Neutrophil (primary cell): ENCODE measurements around the gene TFEB.

ENCODE experiments used
- H3K27ac ChIP-seq: fragments of 200-600 bp; sonication (generic); 2 replicates; pipeline ENCODE4 v1.5.1; 2016; ENCODE audit warnings: mild to moderate bottlenecking, moderate library complexity
- H3K27me3 ChIP-seq: fragments of 200-600 bp; sonication (generic); 2 replicates; pipeline ENCODE4 v1.6.0; 2016; ENCODE audit warnings: mild to moderate bottlenecking
- H3K36me3 ChIP-seq: fragments of 200-600 bp; sonication (generic); 2 replicates; pipeline ENCODE4 v1.5.1; 2017
- H3K4me1 ChIP-seq, 2 experiments: fragments of 200-600 bp in 1 of 2; sonication (generic) in 1 of 2; 1 replicate in 1 of 2; 2 replicates in 1 of 2; pipeline versions ENCODE4 v1.5.1 to v1.6.1; 2013 to 2016; ENCODE audit warnings: low read depth in 1 of 2, low read length in 1 of 2, mild to moderate bottlenecking in 1 of 2, moderate library complexity in 1 of 2; ENCODE audit not compliant: control insufficient read depth in 1 of 2, insufficient read depth in 1 of 2
- H3K4me3 ChIP-seq, 2 experiments: fragments of 200-600 bp in 1 of 2; sonication (generic) in 1 of 2; 1 replicate in 1 of 2; 2 replicates in 1 of 2; pipeline ENCODE4 v1.5.1; 2013 to 2016; ENCODE audit warnings: low read depth in 1 of 2, low read length in 1 of 2, mild to moderate bottlenecking in 1 of 2, moderate library complexity in 1 of 2
- H3K9me3 ChIP-seq: fragments of 200-600 bp; sonication (generic); 2 replicates; pipeline ENCODE4 v1.5.1; 2016
- TF ChIP-seq, protein P1 (sequence below): fragments of 200-600 bp; sonication (generic); IDR thresholded peaks from 2 replicates; pipeline ENCODE4 v1.5.1; 2016; ENCODE audit warnings: antibody characterized with exemption

TFEB gene

DNA sequence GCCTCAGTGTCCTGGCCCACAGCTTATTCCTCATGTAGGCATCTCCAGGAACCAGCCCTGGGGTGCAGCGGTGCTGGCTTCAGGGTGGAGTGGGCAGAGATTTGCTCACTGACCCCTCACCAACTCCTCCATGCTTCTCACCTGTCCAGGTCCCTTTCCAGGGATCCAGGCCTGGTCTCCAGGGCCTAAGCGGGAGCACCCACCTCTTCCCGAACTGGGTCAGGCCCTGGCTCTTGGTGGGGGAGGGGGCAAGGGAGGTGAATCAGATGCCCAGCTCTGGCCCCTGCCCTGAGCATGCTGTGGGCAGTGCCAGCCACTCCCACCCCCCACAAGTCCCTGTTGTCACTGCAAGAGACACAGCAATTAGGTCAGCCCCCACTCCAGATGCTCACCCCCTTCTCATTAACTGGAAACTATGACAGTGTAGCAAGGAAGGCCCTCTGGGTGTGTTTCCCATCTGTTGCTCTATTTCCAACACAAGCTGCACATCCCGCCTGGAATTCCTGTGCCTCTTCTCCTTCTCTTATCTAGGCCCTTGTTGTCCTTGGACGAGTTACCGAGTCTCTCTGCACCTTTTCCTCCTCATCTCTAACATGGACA is 60.1 kb downstream of the TFEB start:
- no peaks in the 10 kb centered on the region for H3K36me3 ChIP-seq
- no peaks in the 10 kb centered on the region for H3K9me3 ChIP-seq
- peaks cover 40% of the 10 kb centered on the region for H3K27me3 ChIP-seq
- TF ChIP-seq, protein P1, sequence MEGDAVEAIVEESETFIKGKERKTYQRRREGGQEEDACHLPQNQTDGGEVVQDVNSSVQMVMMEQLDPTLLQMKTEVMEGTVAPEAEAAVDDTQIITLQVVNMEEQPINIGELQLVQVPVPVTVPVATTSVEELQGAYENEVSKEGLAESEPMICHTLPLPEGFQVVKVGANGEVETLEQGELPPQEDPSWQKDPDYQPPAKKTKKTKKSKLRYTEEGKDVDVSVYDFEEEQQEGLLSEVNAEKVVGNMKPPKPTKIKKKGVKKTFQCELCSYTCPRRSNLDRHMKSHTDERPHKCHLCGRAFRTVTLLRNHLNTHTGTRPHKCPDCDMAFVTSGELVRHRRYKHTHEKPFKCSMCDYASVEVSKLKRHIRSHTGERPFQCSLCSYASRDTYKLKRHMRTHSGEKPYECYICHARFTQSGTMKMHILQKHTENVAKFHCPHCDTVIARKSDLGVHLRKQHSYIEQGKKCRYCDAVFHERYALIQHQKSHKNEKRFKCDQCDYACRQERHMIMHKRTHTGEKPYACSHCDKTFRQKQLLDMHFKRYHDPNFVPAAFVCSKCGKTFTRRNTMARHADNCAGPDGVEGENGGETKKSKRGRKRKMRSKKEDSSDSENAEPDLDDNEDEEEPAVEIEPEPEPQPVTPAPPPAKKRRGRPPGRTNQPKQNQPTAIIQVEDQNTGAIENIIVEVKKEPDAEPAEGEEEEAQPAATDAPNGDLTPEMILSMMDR = no peak
- H3K4me1 ChIP-seq = no peaks in the 10 kb centered on the region
- no peak overlapping the region for H3K27ac ChIP-seq
- H3K4me3 ChIP-seq = no peak overlapping the region

DNA sequence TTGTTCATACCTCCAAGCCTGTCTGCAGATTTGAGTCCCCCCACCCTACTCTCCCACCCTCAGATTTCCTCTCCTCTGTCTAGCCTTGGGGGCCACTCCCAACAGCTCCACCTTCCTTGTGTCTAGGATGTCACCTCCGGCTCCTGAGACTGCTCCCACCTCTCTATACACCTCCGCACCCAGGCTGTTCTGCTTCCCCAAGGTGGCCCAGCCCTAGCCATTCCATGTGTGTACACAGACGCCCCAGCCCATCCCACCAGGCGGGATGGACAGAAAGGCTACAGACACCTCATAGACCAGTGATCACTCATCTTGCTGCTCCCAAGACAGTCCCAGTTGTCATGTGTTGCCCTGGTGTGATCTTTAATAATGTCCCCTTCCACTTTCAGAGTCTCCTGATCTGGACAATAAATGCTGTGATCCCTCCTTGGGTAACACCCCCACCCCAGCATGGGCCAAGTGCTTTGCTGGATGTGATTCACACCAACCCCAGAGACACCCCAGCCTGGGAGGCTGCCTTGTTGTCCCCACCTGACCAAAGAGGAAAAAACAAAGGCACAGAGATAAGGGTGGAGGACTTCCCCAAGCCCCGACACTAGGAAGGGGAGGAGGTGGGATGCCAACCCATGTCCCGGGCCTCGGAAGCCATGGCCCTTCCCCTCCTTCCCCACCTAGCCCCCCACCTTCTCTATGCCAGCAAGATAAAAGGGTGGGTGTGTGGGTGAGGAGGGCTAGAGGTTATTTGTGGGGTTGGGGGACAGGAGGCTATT is 61.0 kb downstream of the TFEB start:
- H3K36me3 ChIP-seq = no peaks in the 10 kb centered on the region
- no peaks in the 10 kb centered on the region for H3K9me3 ChIP-seq
- no peak overlapping the region for H3K4me3 ChIP-seq
- TF ChIP-seq, protein P1 = no peak
- H3K27ac ChIP-seq = no peak overlapping the region
- no peaks in the 10 kb centered on the region for H3K4me1 ChIP-seq
- peaks cover 41% of the 10 kb centered on the region for H3K27me3 ChIP-seq

DNA sequence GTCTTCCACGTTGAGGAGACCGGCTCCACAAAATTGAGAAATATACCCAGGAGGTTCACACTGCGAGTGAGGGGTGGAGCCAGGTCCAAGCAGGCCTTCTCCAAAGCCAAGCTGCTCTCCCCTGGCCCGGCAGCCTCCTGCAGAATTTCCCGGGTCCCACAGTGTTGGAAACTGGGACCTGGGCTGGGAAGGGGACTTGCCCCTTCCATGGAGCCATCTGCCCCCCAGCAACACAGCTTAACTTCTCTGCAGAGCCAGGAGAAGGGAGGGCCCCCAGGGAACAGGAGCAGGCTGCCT is 61.8 kb downstream of the TFEB start:
- no peaks in the 10 kb centered on the region for H3K4me1 ChIP-seq

GRCh38 chr6:41672816-41673703 is 62.3 kb downstream of the TFEB start:
- Histone ChIP-seq H3K36me3 (no peaks in the 10 kb centered on the region), H3K4me1 (no peaks in the 10 kb centered on the region), H3K9me3 (no peaks in the 10 kb centered on the region), H3K27me3 (peaks cover 48% of the 10 kb centered on the region), H3K27ac (no peak overlapping the region), H3K4me3 (no peak overlapping the region)
- TF ChIP-seq, protein P1 = no peak

More for the DNA sequence above, 61.8 kb downstream of the TFEB start:
- peaks cover 48% of the 10 kb centered on the region for H3K27me3 ChIP-seq
- TF ChIP-seq, protein P1 = no peak
- H3K36me3 ChIP-seq = no peaks in the 10 kb centered on the region
- H3K27ac ChIP-seq = no peak overlapping the region
- no peak overlapping the region for H3K4me3 ChIP-seq
- H3K9me3 ChIP-seq = no peaks in the 10 kb centered on the region

DNA sequence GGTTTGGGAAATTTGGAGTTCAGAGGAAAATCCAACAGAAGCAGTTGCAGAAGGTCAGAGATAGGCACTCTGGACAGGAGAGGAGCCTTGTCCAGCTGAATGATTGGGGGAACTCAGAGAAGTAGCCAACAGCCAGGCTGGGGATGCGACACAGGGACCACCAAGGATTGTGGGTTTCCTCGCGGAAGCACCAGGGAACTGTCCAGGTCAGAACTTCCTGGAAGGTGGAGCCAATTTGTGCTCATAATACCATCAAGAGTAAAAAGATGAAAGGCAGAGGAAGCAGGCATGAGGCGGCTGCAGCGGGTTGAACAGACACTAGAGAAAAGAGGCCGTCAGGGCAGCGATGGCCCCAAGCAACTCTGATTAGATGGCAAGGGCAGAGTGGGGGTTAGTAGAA is 63.4 kb downstream of the TFEB start:
- Histone ChIP-seq H3K36me3 (no peaks in the 10 kb centered on the region), H3K4me3 (no peak overlapping the region), H3K4me1 (no peaks in the 10 kb centered on the region), H3K27me3 (peaks cover 51% of the 10 kb centered on the region), H3K9me3 (no peaks in the 10 kb centered on the region), H3K27ac (no peak overlapping the region)
- TF ChIP-seq, protein P1 = no peak
